ENCODE measurements around the gene TEX19. TPM values are rescaled to one million over a fixed set of nuclear protein-coding genes. Genes with fewer than 3 reads are reported as not detected.

TEX19 gene
- total and polyA plus RNA-seq, 2 of the 8 experiments (the other 6 are each of a cell fraction or from before 2014, with no cell fraction given), result 0.54 to 0.80 TPM

DNA sequence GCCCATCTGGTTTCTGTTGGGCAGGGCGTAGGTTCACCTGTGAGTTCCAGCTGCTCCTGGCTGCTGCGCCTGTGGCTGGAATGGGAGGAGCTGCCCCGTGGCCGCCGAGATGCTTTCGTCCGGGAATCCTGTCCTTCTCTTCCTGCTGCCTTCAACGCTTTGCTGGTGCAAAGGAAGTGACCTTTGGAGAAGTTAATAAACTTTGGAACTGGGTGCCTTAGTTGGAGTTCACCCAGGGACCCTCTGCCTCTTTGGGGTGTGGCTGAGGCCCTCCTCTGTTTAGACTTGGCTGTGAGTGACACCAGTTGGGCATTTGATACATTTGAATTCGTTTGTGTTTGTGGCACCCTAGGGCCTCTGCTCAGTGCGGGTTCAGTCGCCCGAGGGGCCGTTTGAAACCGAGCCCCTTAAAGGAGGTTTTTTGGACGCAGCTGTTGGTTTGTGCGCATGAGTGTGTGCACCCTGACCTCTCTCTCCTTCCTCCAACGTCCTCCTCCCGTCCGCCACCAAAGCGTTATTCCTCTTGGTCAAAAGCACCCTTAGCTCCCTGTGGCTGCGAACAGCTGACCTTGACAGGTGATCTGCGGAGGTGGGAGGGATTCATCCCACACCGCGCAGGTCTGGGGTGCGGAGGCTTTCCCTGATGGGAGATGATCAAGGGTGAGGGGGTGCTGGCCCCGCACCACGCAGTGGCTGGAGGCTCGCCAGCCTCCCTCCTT, 16.5 kb upstream of the TEX19 start:
- no peak overlapping the region for H3K9ac ChIP-seq (replicated peaks in 1 of 4; ENCODE audit: extremely low read depth in 1 of 4, low read depth in 3 of 4, low read length in 3 of 4)
- H2AK5ac ChIP-seq (ENCODE audit: low read depth, low read length), result no peak overlapping the region
- H3K27me3 ChIP-seq (replicated peaks in 1 of 4; ENCODE audit: control insufficient read depth in 3 of 4, extremely low read depth in 1 of 4, insufficient read depth in 3 of 4, low read length in 3 of 4), result peaks cover 0 to 10% (median 4%) of the 10 kb centered on the region in 4 experiments; a peak in 4 of 7 replicates
- no peak overlapping the region for H2BK120ac ChIP-seq (replicated peaks; ENCODE audit: low read depth, low read length)
- no peak overlapping the region for H2BK15ac ChIP-seq (ENCODE audit: low read length)
- no peaks in the 10 kb centered on the region for H3K36me3 ChIP-seq (ENCODE audit: control insufficient read depth in 2 of 4, insufficient read depth in 4 of 4, low read length in 3 of 4)
- H3K18ac ChIP-seq (ENCODE audit: extremely low read depth, low read length), result no peak overlapping the region
- 90% methylated on average over 28 of the region's 28 CpGs; no CpG with 5 or more reads in 1 of the 2 experiments for WGBS, 2 experiments (ENCODE audit: extremely low coverage in 1 of 2, insufficient coverage in 1 of 2, insufficient read length in 1 of 2, insufficient replicate concordance in 2 of 2, low coverage in 1 of 2, low lambda C conversion rate in 2 of 2, missing lambda C conversion rate in 1 of 2)
- peaks cover 0 to 2% of the 10 kb centered on the region in 2 experiments; a peak in 1 of 4 replicates for H3K9me3 ChIP-seq (ENCODE audit: insufficient read depth in 2 of 2, low read depth in 1 of 2, low read length in 1 of 2)
- CTCF ChIA-PET (ENCODE audit: partially characterized antibody), result interaction anchor here (1.0 to 1.8 kb wide), 3 partner anchors 10 to 161 kb away, joined by 3 to 4 read pairs (median 3); no protein-coding TSS in a partner anchor
- no peaks in the 10 kb centered on the region for H4K20me1 ChIP-seq (replicated peaks in 1 of 2; ENCODE audit: control insufficient read depth in 1 of 2, insufficient read depth in 2 of 2, low read length in 2 of 2)
- no peak overlapping the region for H3K4ac ChIP-seq (replicated peaks; ENCODE audit: insufficient read length, low read depth, low read length)
- no peak overlapping the region for H3K4me2 ChIP-seq (ENCODE audit: insufficient read depth in 1 of 2, low read depth in 2 of 2, low read length in 2 of 2)
- no peak overlapping the region for H2AFZ ChIP-seq (ENCODE audit: low read length)
- H3K56ac ChIP-seq (replicated peaks; ENCODE audit: insufficient read length, low read depth, low read length), result no peak overlapping the region
- H3K23me2 ChIP-seq (ENCODE audit: low read depth, low read length), result no peaks in the 10 kb centered on the region
- POLR2A ChIA-PET (ENCODE audit: partially characterized antibody), result interaction anchor here (0.6 kb wide), 1 partner anchor 367 kb away, joined by 4 read pairs; no protein-coding TSS in a partner anchor
- H3K4me1 ChIP-seq (replicated peaks in 1 of 4; ENCODE audit: control insufficient read depth in 3 of 4, insufficient read depth in 4 of 4, low read length in 3 of 4), result peaks cover 0 to 6% (median 2%) of the 10 kb centered on the region in 4 experiments; a peak in 4 of 7 replicates
- no peak overlapping the region for H2BK12ac ChIP-seq (ENCODE audit: low read depth, low read length)
- DNase-seq (ENCODE audit: low read depth in 1 of 2, low spot score in 2 of 2) (no peak), FAIRE-seq (no peak)
- no peak overlapping the region for H4K91ac ChIP-seq (replicated peaks; ENCODE audit: insufficient read length, low read length)
- H3K79me1 ChIP-seq (ENCODE audit: low read depth, low read length), result no peaks in the 10 kb centered on the region
- H3K14ac ChIP-seq (ENCODE audit: insufficient read length), result no peak overlapping the region
- H4K8ac ChIP-seq (ENCODE audit: extremely low read depth, insufficient read depth, low read length), result no peak overlapping the region
- no peaks in the 10 kb centered on the region for H3K79me2 ChIP-seq (ENCODE audit: control insufficient read depth in 1 of 2, insufficient read depth in 2 of 2, low read length in 2 of 2)
- H4K5ac ChIP-seq (ENCODE audit: insufficient read length, low read depth, low read length), result no peak overlapping the region
- no peak overlapping the region for H2BK5ac ChIP-seq (ENCODE audit: low read depth, low read length)
- no peak overlapping the region for H3K27ac ChIP-seq (ENCODE audit: low read depth, low read length)
- no peak overlapping the region for H2BK20ac ChIP-seq (ENCODE audit: low read length)
- no peak overlapping the region for H3K23ac ChIP-seq (ENCODE audit: insufficient read length)
- no peak overlapping the region for H3K4me3 ChIP-seq (ENCODE audit: extremely low read depth in 1 of 4, insufficient read depth in 2 of 4, low read depth in 3 of 4, low read length in 4 of 4)
- TF ChIP-seq HDAC2 (IDR thresholded peaks at IDR 0.05; ENCODE audit: borderline replicate concordance in 1 of 2, low read depth in 2 of 2, low read length in 2 of 2) (no peak), SAP30 (IDR thresholded peaks at IDR 0.05; ENCODE audit: insufficient read depth, insufficient replicate concordance, low read length) (no peak)
